Mucosa of stomach (tissue), 1 donor: ENCODE data around the gene ADGRG7.

Experiments used
- H3K27me3 ChIP-seq: one replicate; pipeline ENCODE4 v1.7.0; 2013; ENCODE audit warnings: mild to moderate bottlenecking, low read length; ENCODE audit not compliant: control insufficient read depth, insufficient read depth
- H3K36me3 ChIP-seq: one replicate; pipeline ENCODE4 v1.7.0; 2013; ENCODE audit warnings: low read length; ENCODE audit not compliant: control insufficient read depth, insufficient read depth
- H3K4me1 ChIP-seq: one replicate; pipeline ENCODE4 v1.7.0; 2013; ENCODE audit warnings: mild to moderate bottlenecking, low read length; ENCODE audit not compliant: control insufficient read depth, insufficient read depth
- H3K4me3 ChIP-seq: one replicate; pipeline ENCODE4 v1.7.0; 2013; ENCODE audit warnings: low read length
- H3K9ac ChIP-seq: one replicate; pipeline ENCODE4 v1.7.0; 2013; ENCODE audit warnings: mild to moderate bottlenecking, low read length, moderate library complexity
- H3K9me3 ChIP-seq: one replicate; pipeline ENCODE4 v1.7.0; 2013; ENCODE audit warnings: mild to moderate bottlenecking, low read length, moderate library complexity; ENCODE audit not compliant: control insufficient read depth
- donor health status: Pancreatic carcinoma.

The ADGRG7 gene

DNA sequence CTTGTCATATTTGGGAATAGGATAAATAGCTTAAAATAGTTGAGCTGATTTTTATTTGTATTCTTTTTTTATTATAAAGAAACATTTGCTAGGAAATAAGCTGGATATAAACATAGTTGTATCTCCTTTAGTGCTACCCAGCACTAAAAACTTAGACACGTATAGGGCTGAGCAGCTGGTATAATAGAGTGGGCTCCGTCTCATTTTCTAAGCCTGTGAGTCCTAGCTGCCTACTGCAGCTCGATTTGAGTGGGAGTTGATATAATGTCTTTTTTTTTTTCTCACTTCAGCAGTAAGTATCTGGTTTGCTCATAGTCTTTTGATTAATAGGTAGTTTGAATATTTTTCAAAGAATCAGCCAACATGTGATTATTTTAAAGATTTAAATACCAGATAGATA, 134.1 kb downstream of the ADGRG7 start:
- H3K4me1 ChIP-seq = no peaks in the 10 kb centered on the region
- H3K4me3 ChIP-seq = no peak overlapping the region
- H3K27me3 ChIP-seq = no peaks in the 10 kb centered on the region
- H3K9ac ChIP-seq = no peak overlapping the region
- H3K36me3 ChIP-seq = no peaks in the 10 kb centered on the region
- no peaks in the 10 kb centered on the region for H3K9me3 ChIP-seq

DNA sequence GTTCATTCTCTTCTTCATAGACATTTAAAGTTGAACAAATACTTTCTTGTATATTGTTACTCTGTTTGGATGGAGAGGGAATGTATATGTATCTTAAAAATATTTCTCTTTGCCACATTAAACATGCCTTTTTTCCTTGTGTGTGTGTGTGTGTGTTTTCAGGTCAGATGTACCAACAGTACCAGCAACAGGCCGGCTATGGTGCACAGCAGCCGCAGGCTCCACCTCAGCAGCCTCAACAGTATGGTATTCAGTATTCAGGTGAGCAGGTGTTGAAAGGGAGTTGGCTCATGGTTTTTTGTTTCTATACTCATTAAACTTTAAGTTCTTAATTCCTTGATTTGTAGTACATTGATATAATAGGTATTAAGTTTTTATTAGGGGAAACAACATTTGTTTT, 135.3 kb downstream of the ADGRG7 start:
- no peaks in the 10 kb centered on the region for H3K36me3 ChIP-seq

More for the DNA sequence above, 135.3 kb downstream of the ADGRG7 start:
- H3K9me3 ChIP-seq = no peaks in the 10 kb centered on the region
- no peak overlapping the region for H3K9ac ChIP-seq
- no peaks in the 10 kb centered on the region for H3K4me1 ChIP-seq
- no peaks in the 10 kb centered on the region for H3K27me3 ChIP-seq
- no peak overlapping the region for H3K4me3 ChIP-seq
